T-helper 2 cell treated with Interferon-gamma antibody and Interleukin-4, amounts not matched to agents 100 ng/mL and 5 ng/mL, for 36 hours (primary cell): ENCODE results near the gene COL9A3. TPM values are rescaled to one million over a fixed set of nuclear protein-coding genes. Genes with fewer than 3 reads are reported as not detected.

Source experiments
- intact Hi-C: fragments of 100-400 bp; cut with micrococcal nuclease; formaldehyde crosslinking; loops from one replicate; pipeline ENCODE4 v1.15.1; 2023
- total RNA-seq: library from RNA; stranded (reverse); gene quantifications from 2 replicates; pipeline ENCODE4 v1.2.3, GENCODE V29; 2022

The COL9A3 gene
- total RNA-seq, 1 donor from 2014 or later = 0.89 TPM

DNA sequence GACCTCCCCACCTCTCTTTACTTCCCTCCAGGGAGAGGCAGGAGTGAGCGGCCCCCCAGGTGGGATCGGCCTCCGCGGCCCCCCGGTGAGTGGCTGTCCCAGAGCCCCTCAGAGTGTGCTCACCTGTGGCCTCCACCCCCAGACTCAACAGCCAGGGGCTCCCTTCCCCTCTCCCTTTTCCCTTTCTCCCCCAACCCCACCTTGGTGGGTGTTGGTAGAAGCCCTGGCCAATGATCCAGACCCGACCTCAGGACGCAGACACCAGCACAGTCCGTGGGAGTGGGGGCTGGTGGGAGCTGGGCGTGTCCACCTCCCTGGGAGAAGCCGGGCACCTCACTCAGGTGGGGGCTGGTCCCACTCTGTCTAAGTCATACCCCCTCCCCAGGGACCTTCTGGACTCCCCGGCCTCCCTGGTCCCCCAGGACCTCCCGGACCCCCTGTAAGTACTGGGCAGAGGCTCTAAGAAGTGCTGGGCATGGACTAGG is 4.9 kb downstream of the COL9A3 start:
- intact Hi-C loops = no loop called here

DNA sequence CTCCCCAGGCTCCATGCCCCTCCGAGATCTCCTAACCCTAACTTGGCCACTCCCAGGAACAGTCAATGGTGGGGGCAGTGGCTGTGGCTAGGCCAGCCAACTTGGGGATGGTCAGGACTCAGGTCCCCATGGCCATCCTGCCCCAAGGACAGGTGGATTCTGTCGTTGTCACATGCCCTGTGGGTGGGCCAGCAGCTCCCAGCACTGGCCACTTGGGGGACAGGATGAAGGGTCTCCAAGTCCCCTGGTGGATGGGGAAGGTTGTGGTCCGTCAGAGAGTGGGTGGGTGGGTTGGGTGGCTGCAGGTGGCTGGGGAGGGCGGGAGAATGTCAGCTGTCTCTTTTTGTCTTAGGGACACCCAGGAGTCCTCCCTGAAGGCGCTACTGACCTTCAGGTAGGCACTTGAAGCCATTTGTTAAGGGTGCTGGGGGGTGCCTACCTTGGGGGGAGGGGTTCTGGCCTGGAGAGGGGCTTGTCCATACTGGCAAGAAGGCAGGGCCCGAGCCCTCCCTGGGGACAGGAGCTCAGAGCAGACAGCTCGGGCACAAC is 5.5 kb downstream of the COL9A3 start:
- intact Hi-C loops = no loop called here

DNA sequence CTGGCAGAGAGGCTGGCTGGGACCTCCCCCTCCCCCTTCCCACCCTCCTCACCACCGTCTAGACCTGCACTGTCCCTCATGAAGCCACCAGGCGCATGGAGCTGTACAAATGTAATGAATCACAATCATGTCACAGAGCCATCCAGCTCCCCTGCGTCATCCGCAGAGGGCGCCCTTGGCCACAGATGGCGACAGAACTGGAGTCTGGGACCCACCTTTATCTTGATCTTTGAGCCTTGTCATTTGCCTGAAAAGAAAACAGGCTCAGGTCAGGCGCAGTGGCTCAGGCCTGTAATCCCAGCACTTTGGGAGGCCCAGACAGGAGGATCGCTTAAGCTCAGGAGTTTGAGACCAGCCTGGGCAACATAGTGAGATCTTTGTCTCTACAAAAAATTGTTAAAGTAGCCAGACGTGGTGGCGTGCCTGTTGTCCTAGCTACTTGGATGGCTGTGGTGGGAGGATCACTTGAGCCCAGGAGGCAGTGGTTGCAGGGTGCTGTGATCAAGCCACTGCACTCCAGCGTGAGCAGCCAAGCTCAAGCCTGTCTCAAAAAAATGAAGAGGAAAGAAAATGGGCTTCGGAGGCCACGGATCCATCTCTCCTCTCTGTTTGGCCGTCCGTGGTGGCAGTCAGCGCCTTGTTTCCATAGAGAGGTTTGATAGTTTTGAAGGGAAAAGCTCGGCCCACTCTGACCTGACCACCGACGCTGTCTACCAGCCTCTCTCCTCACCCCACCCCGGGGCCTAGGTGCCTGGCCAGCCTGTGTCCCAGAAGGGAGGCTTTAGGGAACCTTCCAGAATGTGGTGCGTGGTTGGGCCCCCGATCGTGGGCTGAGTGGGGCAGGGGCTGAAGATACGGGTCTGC is 6.2 kb downstream of the COL9A3 start:
- intact Hi-C loops = no loop called here

DNA sequence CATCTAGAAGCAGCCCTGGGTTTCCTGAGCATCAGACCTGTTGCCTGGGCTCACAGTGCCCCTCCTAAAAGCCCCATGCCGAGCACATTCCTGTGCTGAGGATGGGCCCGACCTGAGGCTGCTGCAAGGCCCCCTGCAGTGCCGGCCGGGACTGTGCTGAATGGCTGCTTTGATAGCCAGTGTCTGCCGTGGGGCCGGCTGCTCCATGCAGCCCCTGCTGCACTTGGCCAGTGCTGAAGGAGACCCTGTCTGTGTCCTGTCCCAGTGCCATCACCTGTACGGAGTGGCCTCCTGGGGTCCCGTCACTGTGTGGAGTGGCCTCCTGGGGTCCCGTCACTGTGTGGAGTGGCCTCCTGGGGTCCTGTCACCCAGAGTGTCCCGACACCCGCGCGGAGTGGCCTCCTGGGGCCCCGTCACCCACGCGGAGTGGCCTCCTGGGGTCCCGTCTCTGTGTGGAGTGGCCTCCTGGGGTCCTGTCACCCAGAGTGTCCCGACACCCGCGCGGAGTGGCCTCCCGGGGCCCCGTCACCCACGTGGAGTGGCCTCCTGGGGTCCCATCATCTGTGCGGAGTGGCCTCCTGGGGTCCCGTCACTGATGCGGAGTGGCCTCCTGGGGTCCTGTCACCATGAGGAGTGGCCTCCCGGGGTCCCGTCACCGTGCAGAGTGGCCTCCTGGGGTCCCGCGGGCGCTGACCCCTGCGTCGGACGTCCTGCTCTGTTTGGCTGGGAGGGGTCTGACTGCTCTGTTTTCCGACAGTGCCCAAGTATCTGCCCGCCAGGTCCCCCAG is 7.0 kb downstream of the COL9A3 start:
- intact Hi-C loops = no loop called here

DNA sequence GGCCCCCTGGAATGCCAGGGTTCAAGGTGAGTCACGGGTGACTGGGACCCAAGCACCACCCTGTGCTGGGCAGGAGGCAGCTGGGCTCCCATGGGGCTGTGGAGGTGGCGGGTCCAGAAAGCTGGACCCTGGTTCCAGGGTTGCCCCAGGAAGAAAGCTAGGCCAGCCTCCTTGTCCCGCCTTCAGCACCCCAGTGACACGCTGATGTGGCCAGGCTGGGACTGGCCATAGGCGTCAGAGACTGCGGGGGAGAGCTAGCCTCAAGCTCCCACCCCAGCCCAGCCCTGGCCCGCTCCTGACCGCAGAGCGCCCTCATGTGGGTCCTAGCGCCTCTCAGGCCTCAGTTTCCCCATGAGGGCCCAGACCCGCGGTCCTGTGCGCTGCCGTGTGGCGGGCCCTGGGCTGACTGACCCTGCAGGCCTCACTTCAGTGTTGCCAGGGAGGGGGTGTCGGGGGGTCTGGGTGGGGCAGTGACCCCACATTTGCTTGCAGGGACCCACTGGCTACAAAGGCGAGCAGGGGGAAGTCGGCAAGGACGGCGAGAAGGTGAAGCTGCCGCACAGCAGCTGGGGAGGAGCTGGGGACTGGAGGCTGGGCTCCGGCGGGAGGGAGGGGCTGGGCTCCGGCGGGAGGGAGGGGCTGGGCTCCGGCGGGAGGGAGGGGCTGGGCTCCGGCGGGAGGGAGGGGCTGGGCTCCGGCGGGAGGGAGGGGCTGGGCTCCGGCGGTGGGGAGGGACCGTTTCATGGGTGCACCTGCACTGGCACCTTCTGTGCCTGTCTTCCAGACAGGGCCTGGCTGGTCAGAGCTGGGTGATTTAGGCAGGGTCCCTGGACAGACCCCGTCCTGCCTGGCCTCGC is 7.9 kb downstream of the COL9A3 start:
- intact Hi-C loops = no loop called here

DNA sequence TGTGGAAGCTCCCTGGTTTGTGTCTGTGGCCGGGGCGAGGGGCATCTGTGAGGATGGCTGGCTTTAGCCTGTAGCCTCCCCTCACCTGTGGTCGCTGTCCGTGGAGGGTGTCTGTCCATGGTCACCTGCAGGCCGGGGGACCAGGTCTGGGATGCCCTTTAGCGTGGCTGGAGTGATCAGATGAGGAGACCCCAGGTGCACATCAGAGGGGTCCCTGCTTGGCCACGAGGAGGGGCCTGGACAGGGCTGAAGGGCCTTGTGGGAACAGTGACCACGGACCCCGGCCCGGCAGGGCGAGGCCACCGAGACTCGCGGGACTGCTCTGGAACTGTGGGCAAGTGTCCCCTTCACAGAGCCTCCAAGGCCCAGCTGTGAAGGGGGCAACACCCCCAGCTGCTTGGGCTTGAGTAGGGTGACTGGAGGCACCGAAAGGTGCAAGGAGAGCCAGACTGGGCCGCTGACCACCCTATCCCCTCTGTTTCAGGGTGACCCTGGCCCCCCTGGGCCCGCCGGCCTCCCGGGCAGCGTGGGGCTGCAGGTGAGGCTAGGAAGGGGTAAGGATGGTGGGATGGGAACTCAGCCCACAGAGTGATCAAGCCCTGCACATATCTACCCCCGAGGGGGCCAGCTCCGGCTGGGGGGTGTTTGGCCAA is 8.6 kb downstream of the COL9A3 start:
- intact Hi-C loops = no loop called here

DNA sequence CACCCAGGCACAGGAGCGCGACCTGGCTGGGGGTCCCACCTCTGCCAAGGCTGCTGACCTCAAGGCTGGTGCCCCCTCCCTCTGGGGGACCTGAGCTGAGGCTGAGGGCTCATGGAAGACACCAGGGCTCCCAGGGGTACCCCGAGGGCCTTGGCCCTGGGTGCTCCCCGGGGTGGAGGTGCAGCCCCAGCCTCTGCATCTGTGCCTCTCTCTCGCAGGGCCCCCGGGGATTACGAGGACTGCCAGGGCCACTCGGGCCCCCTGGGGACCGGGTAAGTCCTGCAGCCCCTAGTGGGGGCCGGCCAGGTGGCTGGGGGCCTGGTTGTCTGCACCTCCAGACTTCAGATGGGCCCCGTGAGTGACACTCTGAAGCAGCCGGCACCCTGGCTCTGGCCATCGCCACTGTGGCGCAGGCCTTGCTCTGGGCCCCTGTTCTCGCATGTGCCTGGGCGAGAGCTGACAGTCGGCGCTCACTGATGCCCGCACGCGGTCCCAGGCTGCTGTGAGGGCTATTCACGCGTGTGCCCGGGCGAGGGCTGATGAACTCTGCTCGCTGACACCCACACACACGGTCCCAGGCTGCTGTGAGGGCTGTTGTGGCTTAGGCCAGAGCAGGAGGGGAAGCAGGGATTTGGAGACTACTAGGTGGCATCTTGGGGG is 9.3 kb downstream of the COL9A3 start:
- intact Hi-C loops = no loop called here

DNA sequence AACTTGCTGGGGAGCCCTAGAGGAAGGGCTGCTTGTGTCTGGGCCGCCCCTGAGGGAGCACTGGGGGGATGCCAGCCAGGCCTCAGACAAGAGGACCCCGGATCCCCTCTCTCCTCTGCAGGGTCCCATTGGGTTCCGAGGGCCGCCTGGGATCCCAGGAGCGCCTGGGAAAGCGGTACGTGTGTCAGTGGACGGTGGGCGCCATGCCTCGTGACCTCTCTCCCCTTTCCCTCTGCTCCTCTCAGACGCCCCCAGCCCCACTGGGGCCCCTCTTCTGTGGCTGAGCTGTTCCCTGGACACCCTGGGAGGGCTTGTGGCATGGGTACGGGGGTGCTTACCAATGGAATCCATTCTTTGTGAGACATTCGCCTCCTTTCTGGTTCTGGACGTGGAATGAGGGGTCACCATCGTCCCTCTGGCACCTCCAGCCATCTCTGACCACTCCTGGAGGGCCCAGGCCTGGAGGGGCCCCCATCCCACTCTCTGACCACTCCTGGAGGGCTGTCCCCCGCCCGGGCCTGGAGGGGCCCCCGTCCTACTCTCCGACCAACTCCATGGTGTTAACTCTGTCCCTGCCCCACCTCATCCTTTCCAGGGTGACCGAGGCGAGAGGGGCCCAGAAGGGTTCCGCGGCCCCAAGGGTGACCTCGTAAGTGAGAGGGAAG is 9.9 kb downstream of the COL9A3 start:
- intact Hi-C loops = no loop called here

DNA sequence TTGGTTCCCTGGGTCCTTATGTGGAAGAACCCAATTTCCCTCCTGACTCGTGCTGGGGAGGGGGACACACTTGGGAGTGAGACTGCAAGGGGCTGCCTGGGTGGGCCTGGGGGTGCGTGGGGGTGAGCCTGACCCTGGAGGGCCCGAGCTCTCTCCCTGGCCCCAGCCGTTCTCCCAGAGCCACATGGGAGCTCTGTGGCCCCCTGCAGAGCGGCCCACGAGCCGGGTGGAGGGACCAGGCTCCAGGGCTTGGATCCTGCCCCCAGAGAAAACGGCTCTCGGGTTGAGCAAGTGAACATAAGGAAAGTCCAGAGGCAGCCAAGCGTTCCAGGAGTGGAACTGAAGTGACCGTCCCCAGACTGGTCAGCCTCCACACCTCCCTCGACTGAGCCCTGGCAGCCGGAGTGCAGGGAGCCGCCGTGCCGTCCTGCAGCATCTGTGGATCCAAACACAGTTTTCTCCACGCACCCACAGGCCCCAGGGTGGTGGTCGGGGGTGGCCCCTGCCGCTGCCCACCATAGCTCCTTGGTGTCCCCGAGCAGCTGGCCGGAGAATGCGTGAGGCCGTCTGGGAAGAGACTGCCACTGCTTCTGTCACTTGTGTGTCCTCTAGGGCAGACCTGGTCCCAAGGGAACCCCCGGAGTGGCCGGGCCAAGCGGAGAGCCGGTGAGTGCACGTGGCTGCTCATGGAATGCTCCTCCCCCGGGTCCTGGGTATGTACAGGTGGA is 10.6 kb downstream of the COL9A3 start:
- intact Hi-C loops = no loop called here

DNA sequence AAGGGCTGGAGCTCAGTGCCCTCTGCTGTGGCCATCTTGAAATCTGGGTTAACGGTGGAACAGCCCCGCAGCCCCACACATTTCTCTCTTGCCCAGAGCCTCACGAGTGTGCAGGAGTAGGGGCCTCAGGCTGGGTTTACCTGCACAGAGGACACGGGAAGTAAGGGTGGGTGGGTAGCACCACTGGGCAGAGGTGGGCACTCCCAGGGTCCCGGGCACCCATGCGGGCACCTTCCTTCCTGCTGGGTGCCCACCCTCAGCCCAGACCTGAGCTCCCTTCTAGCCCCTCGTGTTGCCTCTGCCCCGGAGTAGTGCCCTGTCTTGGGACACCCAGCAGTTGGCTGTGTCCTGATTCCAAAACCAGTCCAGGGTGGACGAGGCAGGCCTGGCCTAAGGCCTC is 11.2 kb downstream of the COL9A3 start:
- intact Hi-C loops = no loop called here

DNA sequence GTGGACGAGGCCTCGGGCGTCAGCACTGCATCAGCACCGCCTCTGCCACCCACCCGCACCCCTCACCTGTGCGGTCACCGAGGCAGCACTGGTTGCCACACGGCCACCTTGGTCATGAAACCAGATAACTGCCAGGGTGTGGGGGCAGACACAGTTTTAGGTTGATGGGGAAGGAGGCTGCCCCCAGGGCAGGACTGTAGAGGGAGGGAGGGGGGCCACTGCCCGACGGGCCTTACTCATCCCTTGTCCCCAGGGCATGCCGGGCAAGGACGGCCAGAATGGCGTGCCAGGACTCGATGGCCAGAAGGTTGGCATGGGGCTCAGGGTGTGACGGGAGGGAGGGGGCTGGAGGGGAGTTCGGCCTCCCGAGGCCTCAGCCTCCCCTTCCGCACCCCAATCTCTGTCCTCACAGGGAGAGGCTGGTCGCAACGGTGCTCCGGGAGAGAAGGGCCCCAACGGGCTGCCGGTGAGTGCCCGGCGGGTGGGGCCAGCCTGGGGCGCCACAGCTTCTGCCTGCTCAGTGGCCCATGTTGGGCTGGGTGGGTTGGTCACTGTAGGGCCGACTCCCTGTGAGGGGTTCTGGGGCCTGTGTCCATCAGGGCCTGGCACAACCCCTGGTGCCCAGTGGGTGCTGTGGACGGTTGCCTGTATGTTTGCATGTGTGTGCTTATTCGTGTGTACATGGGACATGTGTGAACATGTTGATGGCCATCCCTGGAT is 11.8 kb downstream of the COL9A3 start:
- intact Hi-C loops = no loop called here

DNA sequence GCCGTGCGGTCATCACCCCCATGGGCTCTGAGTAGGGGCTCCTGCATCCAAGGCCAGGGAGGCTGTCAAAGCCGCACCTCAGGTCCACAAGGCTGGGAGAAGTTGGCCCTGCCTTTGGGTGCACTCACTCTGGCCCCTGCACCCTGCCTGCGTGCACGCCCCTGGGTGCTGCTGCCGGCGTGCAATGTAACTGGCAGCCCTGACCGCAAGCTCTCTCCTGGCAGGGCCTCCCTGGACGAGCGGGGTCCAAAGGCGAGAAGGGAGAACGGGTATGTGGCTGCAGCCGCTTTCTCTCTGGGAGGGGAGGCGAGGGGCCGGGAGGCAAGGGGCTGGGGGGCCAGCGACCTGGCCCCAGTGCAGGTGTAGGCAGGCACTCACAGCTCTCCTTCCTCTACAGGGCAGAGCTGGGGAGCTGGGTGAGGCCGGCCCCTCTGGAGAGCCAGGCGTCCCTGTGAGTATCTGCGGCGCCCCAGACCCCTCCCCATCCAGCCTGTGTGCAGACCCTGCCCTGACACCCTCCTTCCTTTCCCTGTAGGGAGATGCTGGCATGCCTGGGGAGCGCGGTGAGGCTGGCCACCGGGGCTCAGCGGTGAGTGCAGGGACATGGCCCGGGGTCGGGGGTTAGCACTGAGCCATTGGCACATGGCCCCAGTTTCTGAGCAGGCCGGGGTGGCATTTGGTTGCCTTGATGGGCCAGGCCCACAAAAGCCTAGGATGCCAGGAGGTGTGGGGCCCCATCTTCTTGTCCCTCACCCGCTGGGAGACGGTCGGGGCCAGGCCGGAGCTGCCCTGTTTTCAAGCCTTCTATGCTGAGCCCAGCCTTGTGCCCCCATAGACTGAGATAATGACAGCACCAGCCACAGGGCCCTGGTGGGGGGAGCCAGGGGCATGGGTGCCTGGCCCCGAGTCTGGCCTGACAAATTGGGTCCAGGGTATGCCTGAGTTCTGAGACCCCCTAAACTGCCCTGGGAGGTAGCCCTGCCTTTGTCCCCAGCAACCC is 12.7 kb downstream of the COL9A3 start:
- intact Hi-C loops = no loop called here

DNA sequence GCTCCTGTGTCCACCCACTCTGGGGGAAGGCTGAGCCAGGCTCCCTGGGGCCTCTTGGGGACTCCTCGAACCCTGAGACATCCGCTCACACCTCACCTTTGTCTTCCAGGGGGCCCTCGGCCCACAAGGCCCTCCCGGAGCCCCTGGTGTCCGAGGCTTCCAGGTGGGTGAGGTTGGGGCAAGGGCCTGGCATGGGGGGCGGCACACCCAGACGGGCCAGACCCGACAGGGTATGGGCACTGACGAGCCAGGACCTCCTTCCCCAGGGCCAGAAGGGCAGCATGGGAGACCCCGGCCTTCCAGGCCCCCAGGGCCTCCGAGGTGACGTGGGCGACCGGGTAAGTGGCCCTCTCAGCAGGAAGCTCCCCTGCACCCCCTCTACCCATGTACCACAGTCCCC is 13.4 kb downstream of the COL9A3 start:
- intact Hi-C loops = no loop called here

DNA sequence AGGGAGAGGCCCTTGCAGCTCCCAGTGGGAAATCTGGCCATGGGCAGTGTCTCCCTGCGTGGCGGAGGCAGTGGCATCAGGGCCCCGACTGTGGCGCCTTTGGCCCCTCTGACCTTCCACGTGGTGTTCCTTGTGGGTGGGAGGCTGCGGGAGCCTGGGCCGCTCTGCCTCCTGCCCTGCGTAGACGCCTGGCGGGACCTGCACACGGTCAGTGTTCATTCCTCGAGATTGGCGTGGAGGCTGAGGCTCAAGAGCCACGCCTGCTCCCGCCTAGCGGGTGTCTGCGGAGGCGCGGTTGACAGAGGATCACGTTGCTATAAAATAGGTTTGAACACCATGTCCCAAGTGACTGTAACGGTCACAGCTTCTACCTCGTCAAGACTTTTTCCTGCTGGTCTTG is 14.0 kb downstream of the COL9A3 start:
- intact Hi-C loops = no loop called here

DNA sequence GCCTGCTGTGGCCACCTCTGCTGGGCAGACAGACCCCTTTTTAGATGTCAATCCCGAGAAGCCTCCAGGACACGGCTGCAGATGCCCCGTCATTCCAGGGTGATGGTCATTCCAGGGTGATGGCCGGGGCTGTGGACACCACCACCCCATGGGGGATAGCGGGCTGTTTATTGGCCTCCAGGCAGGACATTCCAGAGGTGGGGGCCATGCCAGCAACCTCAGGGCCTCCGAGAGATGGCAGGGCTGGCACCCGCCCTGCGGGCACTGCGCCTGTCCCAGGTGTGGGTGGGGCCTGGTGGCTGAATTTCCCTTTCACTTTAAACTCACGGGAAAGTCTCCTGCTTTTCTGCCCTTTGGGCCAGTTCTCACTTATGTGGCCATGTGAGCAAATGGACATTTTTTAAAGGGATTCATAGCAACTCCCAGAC is 14.5 kb downstream of the COL9A3 start:
- intact Hi-C loops = no loop called here

DNA sequence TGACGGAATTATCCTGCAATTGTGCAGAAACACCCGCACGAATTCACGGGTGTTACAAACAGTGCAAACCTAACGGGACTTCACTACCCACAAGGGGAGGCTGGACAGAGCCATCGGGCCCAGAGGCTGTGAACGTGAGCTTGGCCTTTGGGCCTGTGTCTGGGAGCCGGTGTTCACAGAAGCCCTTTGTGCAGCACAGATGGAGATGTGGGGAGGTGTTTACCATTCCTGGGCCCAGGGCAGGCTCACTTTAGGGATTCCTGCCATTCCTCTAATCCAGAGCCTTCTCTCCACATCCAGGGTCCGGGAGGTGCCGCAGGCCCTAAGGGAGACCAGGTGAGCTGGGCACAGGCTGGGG is 15.0 kb downstream of the COL9A3 start:
- intact Hi-C loops = no loop called here
